Activated CD8-positive, alpha-beta memory T cell treated with anti-CD3 and anti-CD28 coated beads, Interleukin-2, amount 10 ng/mL, durations not matched to agents 7 days and 5 days (primary cell): ENCODE measurements around the gene ARIH1. TPM values are rescaled to one million over a fixed set of nuclear protein-coding genes. Genes with fewer than 3 reads are reported as not detected.
"Not testable (repeated sequence)": the region's sequence is repeated elsewhere in the genome, so short reads cannot be mapped to it uniquely, and the experiment has no call there.

ENCODE experiments used
- ATAC-seq: fragments of 150-1000 bp; cut with Tn5 transposase; one replicate; pipeline ENCODE4 v1.10.0; 2021; ENCODE audit warnings: moderate library complexity
- CTCF ChIA-PET: fragments of 350-600 bp; sonication (Branson Sonifier 250); formaldehyde crosslinking; loops from one replicate; lab custom pipeline; 2021; ENCODE audit warnings: antibody characterized with exemption; lab: Charles Lee
- DNase-seq: peaks from one replicate; pipeline ENCODE4 v3.0.0-alpha.2; 2020
- H3K27ac Mint-ChIP-seq: one replicate; pipeline ENCODE4 v1.8.0; 2021; ENCODE audit warnings: mild to moderate bottlenecking, mixed read lengths
- H3K27me3 Mint-ChIP-seq: one replicate; pipeline ENCODE4 v1.8.0; 2021; ENCODE audit warnings: mixed read lengths
- H3K36me3 Mint-ChIP-seq: one replicate; pipeline ENCODE4 v1.8.0; 2021; ENCODE audit warnings: mild to moderate bottlenecking, mixed read lengths
- H3K4me1 Mint-ChIP-seq: one replicate; pipeline ENCODE4 v1.8.0; 2021; ENCODE audit warnings: mixed read lengths
- H3K4me3 Mint-ChIP-seq: one replicate; pipeline ENCODE4 v1.8.0; 2021; ENCODE audit warnings: mild to moderate bottlenecking, moderate library complexity, mixed read lengths
- H3K9me3 Mint-ChIP-seq: one replicate; pipeline ENCODE4 v1.8.0; 2022; ENCODE audit warnings: low read depth, mixed read lengths
- total RNA-seq, 2 experiments: library from RNA; stranded (reverse); gene quantifications; one replicate each; pipeline ENCODE4 v1.2.3, GENCODE V29; 2021

Gene ARIH1
- total RNA-seq: 100 to 1,000 TPM; 134 to 143 TPM

DNA sequence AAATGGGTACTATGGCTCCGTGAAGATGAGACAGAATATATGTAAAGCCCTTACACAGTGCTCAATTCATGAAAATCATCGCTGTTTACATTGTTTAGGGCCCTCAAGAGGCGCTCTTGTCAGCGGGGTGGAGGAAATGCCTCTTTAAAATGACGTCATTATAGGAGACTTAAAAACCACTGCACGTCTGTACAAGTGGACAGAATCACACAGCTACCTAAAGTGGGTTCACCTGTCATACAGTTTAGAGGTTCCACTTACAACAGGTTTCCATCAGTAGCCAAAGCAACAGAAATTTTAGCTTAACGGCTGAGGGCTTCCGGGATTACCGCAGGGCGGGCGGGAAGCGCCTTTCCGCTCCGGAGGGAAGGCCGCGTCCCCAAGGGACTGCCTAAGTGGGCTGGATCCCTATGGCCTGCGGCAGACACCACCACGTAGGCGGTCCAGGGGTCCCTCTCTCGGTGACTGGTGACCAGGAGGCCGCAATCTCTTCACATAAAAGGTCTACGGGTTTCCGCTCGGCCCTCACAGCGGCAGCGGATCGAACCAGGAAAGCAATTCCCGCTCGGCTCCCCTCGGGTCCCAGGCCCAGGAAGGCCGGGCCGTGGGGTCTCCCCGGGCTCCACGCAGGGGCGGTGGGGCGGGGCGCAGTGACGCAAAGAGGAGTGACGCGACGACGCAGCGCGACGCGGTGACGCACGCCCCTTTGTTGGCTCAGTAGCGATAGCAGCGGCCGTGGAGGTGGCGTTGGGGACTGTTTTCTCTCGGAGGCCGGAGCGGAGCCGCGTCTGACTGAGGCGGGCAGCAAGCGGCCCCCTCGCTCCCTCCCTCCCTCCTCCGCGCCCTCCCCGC lies at the start of gene ARIH1:
TSS of gene ARIH1 (plus strand) at position 717 of the 852 bp plus-strand sequence. CDS start 310 bp downstream, outside the sequence.
- H3K4me1 Mint-ChIP-seq: peaks cover 38% of the 10 kb centered on the region
- H3K4me3 Mint-ChIP-seq: peak within 1 kb of the TSS; percentile 96

GRCh38 chr15:72426753-72427152 lies 47.4 kb upstream of the ARIH1 start:
- H3K27me3 Mint-ChIP-seq: peaks cover 27% of the 10 kb centered on the region
- H3K4me1 Mint-ChIP-seq: peaks cover 1% of the 10 kb centered on the region
- ATAC-seq (no peak), DNase-seq (no peak)
- H3K27ac Mint-ChIP-seq: no peak overlapping the region
- CTCF ChIA-PET: no interaction called here
- H3K4me3 Mint-ChIP-seq: no peak overlapping the region
- H3K36me3 Mint-ChIP-seq: peaks cover 3% of the 10 kb centered on the region
- peaks cover 10% of the 10 kb centered on the region for H3K9me3 Mint-ChIP-seq

More for the DNA sequence above, at the start of gene ARIH1:
- H3K27ac Mint-ChIP-seq: peak within 1 kb of the TSS; percentile 99
- no peaks in the 10 kb centered on the region for H3K27me3 Mint-ChIP-seq
- DNase-seq (peak; percentile 95), ATAC-seq (peak; percentile 80)
- peaks cover 28% of the 10 kb centered on the region for H3K36me3 Mint-ChIP-seq
- CTCF ChIA-PET: interaction anchor here (0.7 to 4.5 kb wide), 7 partner anchors 11 to 161 kb away, joined by 3 to 41 read pairs (median 3); no protein-coding TSS in a partner anchor
- peaks cover 2% of the 10 kb centered on the region for H3K9me3 Mint-ChIP-seq

DNA sequence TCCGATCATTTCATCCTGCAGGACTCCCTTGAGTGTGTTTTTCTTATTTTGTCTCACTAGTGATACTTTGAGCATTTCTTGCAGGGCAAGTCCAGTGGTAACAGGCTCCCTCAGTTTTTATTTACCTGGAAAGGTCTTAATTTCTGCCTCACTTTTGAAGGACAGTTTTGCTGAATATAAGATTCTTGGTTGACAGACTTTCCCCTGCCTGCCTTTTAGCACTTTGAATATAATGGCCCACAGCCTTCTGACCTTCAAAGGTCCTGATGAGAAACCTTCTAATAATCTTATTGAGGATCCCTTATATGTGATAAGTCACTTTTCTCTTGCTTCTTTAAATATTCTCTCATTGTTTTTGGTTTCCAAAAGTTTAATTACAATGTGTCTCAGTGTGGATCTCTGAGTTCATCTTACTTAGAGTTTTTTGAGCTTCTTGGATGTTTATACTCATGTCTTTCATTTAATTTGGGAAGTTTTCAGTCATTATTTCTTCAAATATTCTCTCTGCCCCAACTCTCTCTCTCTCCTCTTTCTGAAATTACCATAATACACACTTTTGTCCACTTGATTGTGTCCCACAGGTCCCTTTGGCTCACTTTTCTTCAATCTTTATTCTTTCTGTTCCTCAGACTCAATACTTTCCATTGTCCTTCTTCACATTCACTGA lies 36.3 kb upstream of the ARIH1 start:
- no peak for ATAC-seq
- no peaks in the 10 kb centered on the region for H3K4me1 Mint-ChIP-seq
- peaks cover 7% of the 10 kb centered on the region for H3K36me3 Mint-ChIP-seq
- no peak overlapping the region for H3K4me3 Mint-ChIP-seq
- CTCF ChIA-PET: no interaction called here
- H3K27me3 Mint-ChIP-seq: peaks cover 37% of the 10 kb centered on the region
- DNase-seq: no peak
- H3K27ac Mint-ChIP-seq: no peak overlapping the region
- H3K9me3 Mint-ChIP-seq: peaks cover 5% of the 10 kb centered on the region

GRCh38 chr15:72442848-72443247 lies 31.3 kb upstream of the ARIH1 start:
- H3K4me1 Mint-ChIP-seq, H3K9me3 Mint-ChIP-seq, DNase-seq, ATAC-seq, CTCF ChIA-PET, H3K4me3 Mint-ChIP-seq, H3K27ac Mint-ChIP-seq, H3K36me3 Mint-ChIP-seq: not testable (repeated sequence)
- H3K27me3 Mint-ChIP-seq: peaks cover 15% of the 10 kb centered on the region

- no peak for ATAC-seq
- H3K4me3 Mint-ChIP-seq: no peak overlapping the region
- H3K36me3 Mint-ChIP-seq: no peaks in the 10 kb centered on the region
- no peaks in the 10 kb centered on the region for H3K9me3 Mint-ChIP-seq
- no peaks in the 10 kb centered on the region for H3K4me1 Mint-ChIP-seq
- DNase-seq: no peak
- H3K27me3 Mint-ChIP-seq: peaks cover 18% of the 10 kb centered on the region
- CTCF ChIA-PET: interaction anchor here (0.7 kb wide), 1 partner anchor 41 kb away, joined by 3 read pairs; no protein-coding TSS in a partner anchor
- H3K27ac Mint-ChIP-seq: no peak overlapping the region
These were observed 28.7 kb upstream of the ARIH1 start for GRCh38 chr15:72445426-72445825.

DNA sequence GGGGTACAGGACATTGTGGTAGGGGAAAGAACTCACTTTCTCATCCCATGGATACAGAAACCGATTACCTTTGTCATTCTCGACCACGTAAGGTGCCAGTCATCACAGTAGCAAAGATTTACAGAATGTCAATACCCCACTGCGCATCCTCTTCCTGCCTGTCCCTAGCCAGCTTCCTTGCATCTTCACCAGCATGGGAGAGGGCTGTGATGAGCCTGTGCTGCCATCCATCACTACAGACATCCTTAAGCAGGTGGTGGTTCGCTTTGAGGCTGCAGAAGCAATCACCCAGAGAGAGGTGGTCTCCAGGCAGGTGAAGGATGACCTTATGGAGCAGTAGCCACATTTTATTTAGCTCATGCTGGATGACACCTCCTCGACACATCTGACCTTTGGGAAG lies 23.3 kb upstream of the ARIH1 start:
- CTCF ChIA-PET: interaction anchor here (1.4 kb wide), 1 partner anchor 10 kb away, joined by 4 read pairs; no protein-coding TSS in a partner anchor
- DNase-seq: no peak
- no peak for ATAC-seq
- H3K27me3 Mint-ChIP-seq: peaks cover 16% of the 10 kb centered on the region
- no peak overlapping the region for H3K4me3 Mint-ChIP-seq
- no peaks in the 10 kb centered on the region for H3K9me3 Mint-ChIP-seq
- H3K36me3 Mint-ChIP-seq: no peaks in the 10 kb centered on the region
- peaks cover 2% of the 10 kb centered on the region for H3K4me1 Mint-ChIP-seq
- no peak overlapping the region for H3K27ac Mint-ChIP-seq

DNA sequence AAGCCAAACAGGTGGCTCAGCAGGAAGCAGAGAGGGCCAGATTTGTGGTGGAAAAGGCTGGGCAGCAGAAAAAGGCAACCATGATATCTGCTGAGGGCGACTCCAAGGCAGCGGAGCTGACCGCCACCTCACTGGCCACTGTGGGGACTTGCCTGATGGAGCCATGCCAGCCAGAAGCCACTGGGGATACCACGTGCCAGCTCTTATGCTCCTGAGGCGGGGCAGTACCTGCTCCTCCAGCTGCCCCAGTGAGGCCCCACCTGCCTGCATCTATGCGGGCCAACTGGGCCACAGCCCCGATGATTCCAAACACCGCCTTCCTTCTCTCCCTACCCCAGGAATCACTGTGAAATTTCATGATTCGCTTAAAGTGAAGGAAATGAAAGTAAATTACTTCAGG lies 22.9 kb upstream of the ARIH1 start:
- H3K9me3 Mint-ChIP-seq: no peaks in the 10 kb centered on the region
- no peak overlapping the region for H3K27ac Mint-ChIP-seq
- CTCF ChIA-PET: interaction anchor here (1.4 kb wide), 1 partner anchor 11 kb away, joined by 4 read pairs; no protein-coding TSS in a partner anchor
- ATAC-seq: no peak
- no peaks in the 10 kb centered on the region for H3K36me3 Mint-ChIP-seq
- H3K4me3 Mint-ChIP-seq: no peak overlapping the region
- H3K4me1 Mint-ChIP-seq: peaks cover 2% of the 10 kb centered on the region
- no peak for DNase-seq
- H3K27me3 Mint-ChIP-seq: peaks cover 16% of the 10 kb centered on the region

DNA sequence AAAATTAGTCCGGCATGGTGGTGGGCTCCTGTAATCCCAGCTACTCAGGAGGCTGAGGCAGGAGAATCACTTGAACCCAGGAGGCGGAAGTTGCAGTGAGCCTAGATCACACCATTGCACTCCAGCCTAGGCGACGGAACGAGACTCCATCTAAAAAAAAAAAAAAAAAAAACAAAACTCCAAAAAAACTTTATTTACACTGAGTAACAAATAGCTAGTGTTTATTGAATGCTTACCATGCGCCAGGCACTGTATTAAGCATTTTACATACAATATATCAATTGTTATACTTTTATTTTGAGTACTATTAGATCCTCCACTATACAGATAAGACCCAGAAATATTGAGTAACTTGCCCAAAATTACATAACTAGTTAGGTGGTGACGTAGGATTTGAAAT lies 17.4 kb upstream of the ARIH1 start:
- H3K4me1 Mint-ChIP-seq: peaks cover 6% of the 10 kb centered on the region
- CTCF ChIA-PET: interaction anchor here (1.0 to 1.1 kb wide), 2 partner anchors 10 to 143 kb away, joined by 3 read pairs; no protein-coding TSS in a partner anchor

GRCh38 chr15:72460402-72460801 lies 13.7 kb upstream of the ARIH1 start:
- no peaks in the 10 kb centered on the region for H3K9me3 Mint-ChIP-seq
- no peak for DNase-seq
- H3K4me1 Mint-ChIP-seq: peaks cover 22% of the 10 kb centered on the region
- H3K4me3 Mint-ChIP-seq: no peak overlapping the region
- CTCF ChIA-PET: interaction anchor here (1.7 to 5.2 kb wide), 2 partner anchors 8 to 14 kb away, joined by 4 to 41 read pairs; partner anchors contain the start of gene ARIH1
- H3K36me3 Mint-ChIP-seq: no peaks in the 10 kb centered on the region
- ATAC-seq: no peak
- no peak overlapping the region for H3K27ac Mint-ChIP-seq
- H3K27me3 Mint-ChIP-seq: no peaks in the 10 kb centered on the region

More for the DNA sequence above, 17.4 kb upstream of the ARIH1 start:
- H3K4me3 Mint-ChIP-seq: no peak overlapping the region
- H3K27me3 Mint-ChIP-seq: peaks cover 6% of the 10 kb centered on the region
- H3K36me3 Mint-ChIP-seq: no peaks in the 10 kb centered on the region
- no peak overlapping the region for H3K27ac Mint-ChIP-seq
- ATAC-seq (no peak), DNase-seq (no peak)
- H3K9me3 Mint-ChIP-seq: no peaks in the 10 kb centered on the region

- no peak overlapping the region for H3K4me3 Mint-ChIP-seq
- no peaks in the 10 kb centered on the region for H3K36me3 Mint-ChIP-seq
- H3K27me3 Mint-ChIP-seq: no peaks in the 10 kb centered on the region
- peaks cover 22% of the 10 kb centered on the region for H3K4me1 Mint-ChIP-seq
- DNase-seq (no peak), ATAC-seq (no peak)
- CTCF ChIA-PET: interaction anchor here (0.7 to 5.2 kb wide), 4 partner anchors 10 to 88 kb away, joined by 3 to 41 read pairs (median 4); partner anchors contain the start of genes ARIH1 and HEXA
- H3K9me3 Mint-ChIP-seq: no peaks in the 10 kb centered on the region
- no peak overlapping the region for H3K27ac Mint-ChIP-seq
These were observed 10.4 kb upstream of the ARIH1 start for GRCh38 chr15:72463702-72464101.

DNA sequence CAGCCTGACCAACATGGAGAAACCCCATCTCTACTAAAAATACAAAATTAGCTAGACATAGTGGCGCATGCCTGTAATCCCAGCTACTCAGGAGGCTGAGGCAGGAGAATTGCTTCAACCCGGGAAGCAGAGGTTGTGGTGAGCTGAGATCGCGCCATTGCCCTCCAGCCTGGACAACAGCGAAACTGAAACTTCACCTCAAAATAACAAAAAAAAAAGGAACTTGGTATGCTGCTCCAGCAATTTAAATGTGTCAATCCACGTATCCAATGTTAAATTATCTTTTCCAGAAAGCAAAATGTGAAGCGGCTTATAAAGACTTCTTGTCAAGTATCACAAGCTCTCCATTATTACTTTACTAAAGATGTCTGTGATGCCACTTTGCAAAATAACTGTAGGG lies 9.9 kb upstream of the ARIH1 start:
- ATAC-seq: no peak
- Mint-ChIP-seq H3K27ac (no peak overlapping the region), H3K36me3 (no peaks in the 10 kb centered on the region), H3K9me3 (no peaks in the 10 kb centered on the region), H3K4me1 (peaks cover 22% of the 10 kb centered on the region), H3K4me3 (no peak overlapping the region), H3K27me3 (no peaks in the 10 kb centered on the region)
- no peak for DNase-seq
- CTCF ChIA-PET: interaction anchor here (0.7 to 5.2 kb wide), 3 partner anchors 10 to 89 kb away, joined by 3 to 41 read pairs (median 4); partner anchors contain the start of genes ARIH1 and HEXA

- H3K27me3 Mint-ChIP-seq: no peaks in the 10 kb centered on the region
- H3K9me3 Mint-ChIP-seq: no peaks in the 10 kb centered on the region
- ATAC-seq (no peak), DNase-seq (no peak)
- H3K4me1 Mint-ChIP-seq: peaks cover 11% of the 10 kb centered on the region
- no peaks in the 10 kb centered on the region for H3K36me3 Mint-ChIP-seq
- H3K27ac Mint-ChIP-seq: no peak overlapping the region
- H3K4me3 Mint-ChIP-seq: no peak overlapping the region
- CTCF ChIA-PET: no interaction called here
These were observed 6.0 kb upstream of the ARIH1 start for GRCh38 chr15:72468103-72468502.

DNA sequence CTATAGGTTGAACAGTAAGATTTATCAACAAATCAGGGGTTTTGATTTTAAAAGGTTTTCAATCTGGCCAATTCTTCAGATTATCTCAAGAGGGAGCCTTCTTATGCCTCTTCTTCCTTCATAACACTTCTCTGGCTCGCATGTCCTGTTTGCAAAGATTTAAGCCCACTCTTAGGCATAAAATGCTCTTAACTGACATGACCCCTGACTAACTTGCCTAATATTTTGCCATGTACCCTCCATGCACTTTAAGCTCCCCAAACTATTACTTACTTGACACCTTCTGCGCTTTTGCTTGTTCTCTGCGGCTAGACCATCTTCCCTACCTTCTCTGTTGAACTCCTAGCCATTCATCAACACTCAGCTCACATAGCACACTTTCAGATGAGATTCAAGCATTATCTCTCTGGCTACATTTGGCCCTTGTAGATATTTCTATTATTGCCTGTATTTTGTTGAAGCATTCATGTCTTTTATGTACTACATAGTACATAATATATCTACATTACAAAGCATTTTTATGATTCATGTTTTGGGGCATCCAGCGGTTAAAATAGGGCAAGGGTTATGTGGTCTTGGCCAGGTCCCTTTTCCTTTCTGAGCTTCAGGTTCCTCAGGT lies 1.0 kb upstream of the ARIH1 start:
- Mint-ChIP-seq H3K4me1 (peaks cover 32% of the 10 kb centered on the region), H3K27me3 (no peaks in the 10 kb centered on the region), H3K4me3 (peak overlapping the region; percentile 96), H3K9me3 (no peaks in the 10 kb centered on the region), H3K36me3 (peaks cover 22% of the 10 kb centered on the region), H3K27ac (peak overlapping the region; percentile 99)
- CTCF ChIA-PET: interaction anchor here (0.7 to 4.5 kb wide), 7 partner anchors 11 to 160 kb away, joined by 3 to 41 read pairs (median 3); no protein-coding TSS in a partner anchor
- ATAC-seq (no peak), DNase-seq (no peak)
